MV-4-11 (cell line): ENCODE measurements around the gene F13A1.

ENCODE experiments used
- DNase-seq: peaks from one replicate; lab custom pipeline; 2025; lab: John Stamatoyannopoulos, UW

F13A1 gene

DNA sequence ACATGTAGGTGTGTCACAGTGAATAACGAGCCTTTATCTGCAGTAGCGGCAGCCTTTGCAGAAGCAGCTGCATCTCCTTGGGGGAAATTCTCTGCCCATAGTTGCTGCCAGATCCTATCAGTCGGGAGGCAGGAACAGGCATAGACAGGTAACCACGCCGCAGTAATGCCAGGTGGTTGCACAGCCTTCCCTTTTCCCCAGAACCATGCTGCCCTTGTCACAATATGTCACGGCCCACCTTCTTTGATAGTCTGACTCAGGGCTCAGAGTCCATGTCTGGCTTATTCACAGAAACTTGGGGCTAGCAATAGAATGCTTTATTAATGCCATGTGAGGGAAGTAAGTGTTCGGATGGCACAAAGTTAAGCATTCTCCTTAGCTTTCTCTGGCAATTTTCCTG lies 76.6 kb downstream of the F13A1 start:
- no peak for DNase-seq

DNA sequence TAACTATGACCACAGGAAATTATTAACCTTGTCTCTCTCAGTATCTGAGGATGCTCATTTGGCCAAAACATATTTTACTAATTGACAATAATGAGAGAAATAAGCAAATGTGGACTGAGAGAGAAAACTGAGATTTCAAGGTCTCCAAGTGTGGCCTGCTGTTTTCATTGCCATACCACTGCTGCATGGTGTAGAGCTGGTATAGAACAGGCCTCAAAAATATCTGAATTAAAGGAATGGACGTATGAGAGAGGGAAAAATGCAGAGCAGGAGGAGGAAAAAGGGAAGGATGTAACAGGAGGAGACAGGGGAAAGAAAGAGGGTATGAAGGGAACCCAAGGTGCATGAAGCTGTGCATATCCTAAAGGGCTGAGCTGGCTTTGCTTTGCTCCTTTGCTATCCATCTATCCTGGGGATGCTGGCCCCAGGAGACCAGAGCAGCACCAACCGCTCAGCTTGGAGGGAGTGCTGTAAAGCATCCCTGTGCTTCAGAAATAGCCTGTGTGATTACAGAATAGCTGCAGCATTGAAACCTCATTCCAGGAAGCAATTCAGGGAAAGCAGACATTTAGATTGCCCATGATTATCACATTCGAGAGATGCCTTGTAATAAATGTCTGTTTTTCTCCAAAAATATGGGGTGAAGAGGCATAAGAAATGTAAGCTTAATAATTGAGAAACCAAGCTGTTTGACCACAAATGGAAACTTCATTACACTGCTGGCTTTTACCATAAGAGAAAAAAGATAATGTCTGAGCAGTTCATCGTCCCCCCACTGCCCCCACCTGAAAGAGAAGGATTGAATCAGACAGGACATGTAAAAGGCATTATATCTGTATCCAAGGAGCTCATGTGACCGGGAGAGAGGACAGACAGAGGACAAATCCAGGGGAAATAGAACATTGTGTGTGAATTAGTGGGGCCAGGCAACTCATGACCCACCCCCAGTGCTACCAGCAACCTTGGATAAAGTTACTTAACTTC lies 80.6 kb downstream of the F13A1 start:
- DNase-seq = no peak

DNA sequence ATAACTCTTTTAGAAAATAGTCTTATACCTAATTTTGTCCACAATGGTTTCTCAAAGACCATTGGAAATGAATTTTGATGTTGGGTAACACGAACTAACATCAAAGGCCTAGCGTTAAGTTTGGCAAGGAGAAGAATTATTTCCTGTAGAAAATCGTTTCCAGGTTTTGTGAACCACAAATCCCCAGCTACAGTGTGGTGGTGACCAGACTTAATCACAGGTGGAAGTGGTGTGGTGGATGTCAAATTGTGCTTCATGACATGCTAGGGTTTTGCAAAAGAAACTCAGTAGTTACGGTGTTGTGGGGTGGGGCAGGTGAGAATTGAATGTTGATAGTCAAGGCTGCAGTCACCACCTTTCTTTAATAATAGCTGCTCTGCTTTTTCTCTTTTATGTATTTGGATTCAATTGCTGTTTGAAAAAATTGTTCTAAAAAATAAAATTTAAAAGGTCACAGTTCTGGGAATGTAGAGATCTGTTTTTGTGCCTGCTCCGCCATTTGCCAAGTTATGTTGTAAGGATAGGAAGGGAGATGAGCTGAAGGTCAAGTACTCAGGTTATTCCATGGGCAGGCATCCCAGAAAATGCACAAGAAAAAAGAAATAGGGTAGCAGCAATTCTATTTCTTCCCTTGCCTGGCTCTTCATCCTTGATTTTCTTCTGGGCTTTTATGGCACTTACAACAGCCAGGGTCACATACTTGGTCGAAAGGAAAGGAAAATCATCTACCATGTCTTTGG lies 83.6 kb downstream of the F13A1 start:
- DNase-seq = no peak

DNA sequence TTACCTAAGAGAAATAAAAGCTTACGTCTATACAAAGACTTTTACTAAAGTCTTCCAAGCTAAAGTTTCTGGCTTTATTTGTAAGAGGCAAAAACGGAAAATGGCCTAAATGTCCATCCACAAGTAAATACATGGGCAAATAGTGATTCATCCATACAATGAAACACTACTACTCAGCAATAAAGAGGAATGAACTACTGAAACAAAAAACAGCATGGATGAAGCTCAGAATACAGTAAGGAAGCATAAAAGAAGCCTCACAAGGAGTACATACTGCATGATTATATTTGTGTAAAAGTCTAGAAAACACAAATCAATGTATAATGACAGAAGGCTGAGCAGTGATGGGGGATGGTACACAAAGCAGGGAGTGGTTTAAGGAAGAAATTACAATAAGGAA lies 84.7 kb downstream of the F13A1 start:
- DNase-seq = no peak

DNA sequence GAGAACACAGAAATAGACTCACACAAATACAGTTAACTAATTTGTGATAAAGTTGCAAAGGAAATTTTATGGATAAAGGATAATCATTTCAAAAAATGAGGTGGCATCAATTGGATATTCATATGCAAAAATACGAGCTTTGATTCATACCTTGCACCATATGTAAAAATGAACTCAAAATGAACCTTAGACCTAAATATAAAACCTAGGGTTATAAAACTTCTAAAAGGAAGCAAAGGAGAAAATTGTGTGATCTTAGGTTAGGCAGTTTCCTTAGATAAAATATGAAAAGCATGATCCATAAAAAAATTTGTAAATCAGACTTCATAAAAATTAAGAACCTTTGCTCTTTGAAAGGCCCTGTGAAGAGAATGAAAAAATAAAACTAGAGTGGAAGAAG lies 85.5 kb downstream of the F13A1 start:
- no peak for DNase-seq

DNA sequence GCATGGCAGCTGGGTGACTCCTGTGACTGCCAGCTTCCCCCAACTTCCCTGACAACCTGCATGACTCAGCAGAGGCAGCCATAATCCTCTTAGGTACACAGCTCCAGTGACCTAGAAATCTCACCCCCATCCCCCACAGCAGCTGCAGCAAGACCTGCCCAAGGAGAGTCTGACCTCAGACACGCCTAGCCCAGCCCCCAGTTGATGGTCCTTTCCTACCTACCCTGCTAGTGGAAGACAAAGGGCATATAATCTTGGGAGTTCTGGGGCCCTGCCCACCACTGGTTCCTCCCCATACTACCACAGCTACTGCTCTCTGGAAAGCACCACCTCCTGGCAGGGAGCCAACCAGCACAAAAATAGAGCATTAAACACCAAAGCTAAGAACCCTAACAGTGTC lies 90.2 kb downstream of the F13A1 start:
- no peak for DNase-seq

DNA sequence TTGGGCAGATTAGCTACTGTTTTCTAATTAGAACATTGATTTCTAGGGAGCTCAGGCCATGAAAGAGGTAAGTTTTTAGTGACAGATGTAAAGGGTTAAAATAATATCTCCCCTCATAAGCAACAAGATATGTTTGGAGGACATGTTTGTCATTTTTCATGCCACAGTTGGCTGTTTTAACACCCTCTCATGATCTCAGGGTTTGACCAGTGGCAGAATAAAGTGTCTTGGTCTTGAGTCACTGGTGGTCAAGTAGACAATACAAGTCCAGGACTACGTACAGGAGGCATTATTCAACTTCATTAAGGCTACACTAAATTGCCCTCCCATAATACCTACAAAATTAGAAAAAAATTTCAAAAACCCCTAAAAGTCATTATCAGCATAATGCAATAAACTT lies 92.6 kb downstream of the F13A1 start:
- DNase-seq = no peak

DNA sequence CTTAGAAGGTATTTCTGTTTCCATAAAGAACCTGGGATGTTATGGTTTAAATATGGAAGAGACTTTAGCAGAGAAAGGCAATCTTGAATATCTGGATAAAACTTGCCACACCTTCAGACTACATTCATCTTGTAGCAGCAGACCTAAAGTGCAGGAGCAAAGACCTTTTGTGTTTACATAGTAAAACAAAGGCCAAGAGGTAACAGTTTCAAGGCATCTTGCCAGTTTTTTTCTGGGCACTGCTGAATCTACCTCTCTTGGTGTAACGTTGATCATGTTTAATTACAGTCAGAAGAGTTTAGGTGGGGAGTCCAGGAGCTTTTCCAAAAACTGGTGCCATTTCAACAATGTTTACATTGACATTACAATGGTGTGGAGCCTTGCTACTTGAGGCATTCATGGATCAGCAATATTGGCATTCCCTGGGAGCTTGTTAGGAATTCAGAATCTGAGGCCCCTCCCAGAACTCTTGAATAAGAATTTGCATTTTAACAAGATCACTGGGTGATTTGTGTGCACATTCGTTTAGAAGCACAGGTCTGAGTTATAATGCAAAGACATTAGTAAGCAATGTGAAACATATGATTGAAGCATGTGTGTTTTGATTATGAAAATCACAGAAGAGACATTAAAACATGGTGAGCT lies 94.5 kb downstream of the F13A1 start:
- DNase-seq = no peak

DNA sequence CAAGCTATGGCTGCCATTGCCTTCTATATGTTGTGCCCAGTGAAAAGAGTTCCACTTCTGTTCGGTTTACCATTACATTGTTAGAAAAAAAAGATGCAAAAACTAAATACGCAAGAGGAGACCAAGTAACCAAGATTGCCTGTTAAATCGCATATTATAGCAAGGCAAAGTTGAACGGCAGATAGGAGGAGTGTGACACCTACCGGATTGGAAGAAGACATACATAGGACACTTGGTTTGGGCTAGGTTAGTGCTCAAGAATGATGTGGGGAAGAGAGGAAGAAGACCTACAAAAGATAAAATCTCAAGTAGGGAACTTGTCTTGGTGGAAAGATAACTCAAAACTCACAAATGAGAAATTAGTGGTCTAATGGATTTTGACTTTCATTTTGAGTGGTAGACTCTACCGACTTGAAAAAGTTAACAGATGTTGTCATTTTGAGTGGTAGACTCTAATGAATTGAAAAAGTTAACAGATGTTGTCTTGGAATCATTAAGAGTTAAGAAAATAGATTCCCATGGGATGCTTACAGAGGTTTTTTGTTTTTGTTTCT lies 95.5 kb downstream of the F13A1 start:
- DNase-seq = no peak

DNA sequence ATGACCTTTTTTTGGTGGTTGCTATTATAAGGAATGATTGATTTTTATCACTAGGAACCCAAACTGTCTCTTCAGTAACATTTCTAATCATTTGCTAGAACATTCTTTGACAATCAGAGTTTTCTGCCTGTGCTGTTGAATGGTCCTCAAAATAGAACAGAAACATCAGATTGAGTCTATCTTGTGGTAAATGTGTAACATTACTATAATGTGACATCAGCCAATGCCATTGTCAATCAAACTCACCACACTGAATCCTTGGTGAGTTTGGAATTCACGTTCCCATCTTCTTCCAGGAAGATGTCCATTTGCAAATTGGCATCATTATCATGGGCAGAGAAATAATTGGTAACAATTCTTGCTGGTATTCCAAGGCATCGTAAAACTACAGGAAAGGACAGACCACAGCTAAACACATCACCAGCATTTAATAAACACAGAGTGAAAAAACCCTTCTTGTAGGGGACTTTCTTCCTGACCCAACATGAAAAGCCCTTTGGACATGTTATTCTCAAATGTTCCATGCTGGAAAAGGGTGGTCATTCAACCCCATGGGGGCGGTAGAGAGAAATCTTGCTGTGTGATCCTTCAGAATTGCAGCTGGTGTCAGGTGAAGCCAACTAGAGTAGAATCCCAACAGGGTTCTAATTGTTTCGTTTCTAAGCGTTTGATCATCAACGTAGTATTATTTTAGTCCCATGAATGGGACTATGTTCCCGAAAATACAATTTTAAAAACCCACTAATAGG lies 98.5 kb downstream of the F13A1 start:
- DNase-seq = no peak

DNA sequence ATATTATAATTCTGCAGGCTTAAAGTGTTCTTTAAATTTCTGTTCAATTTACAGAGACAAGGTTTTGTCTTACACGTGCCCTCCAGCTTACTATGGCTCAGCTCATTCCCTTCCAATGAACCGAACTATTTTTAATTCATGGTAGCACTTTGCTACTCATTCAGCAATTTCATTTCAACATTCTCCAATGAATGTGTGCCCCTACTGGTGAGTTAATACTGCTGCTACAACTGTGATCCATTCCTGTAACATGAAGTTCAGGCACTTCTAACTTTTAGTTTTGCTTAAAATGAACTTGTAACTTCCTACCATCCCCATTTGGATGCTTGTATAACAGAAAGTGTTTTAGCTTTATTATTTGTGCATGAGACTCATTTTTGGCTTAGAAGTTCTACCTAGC lies 99.7 kb downstream of the F13A1 start:
- no peak for DNase-seq

DNA sequence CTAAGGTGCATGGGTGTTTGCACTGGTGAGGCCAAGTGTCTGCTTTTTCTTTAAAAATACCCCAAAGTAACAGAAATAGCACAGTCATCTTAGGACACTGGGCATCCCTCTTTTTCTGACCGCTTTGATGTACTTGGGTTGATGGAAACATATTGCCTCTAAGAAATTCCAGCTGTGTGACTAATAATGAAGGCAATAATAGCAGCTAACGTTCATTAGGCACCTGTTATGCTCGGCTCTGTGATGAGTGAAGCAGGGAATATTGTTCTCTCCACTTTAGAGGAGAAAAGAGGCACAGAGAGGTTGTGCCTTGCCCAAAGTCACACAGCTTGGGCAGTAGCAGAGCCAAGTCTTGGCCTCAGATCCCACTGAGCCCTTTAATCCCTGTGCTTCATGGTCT lies 100.7 kb downstream of the F13A1 start:
- no peak for DNase-seq

DNA sequence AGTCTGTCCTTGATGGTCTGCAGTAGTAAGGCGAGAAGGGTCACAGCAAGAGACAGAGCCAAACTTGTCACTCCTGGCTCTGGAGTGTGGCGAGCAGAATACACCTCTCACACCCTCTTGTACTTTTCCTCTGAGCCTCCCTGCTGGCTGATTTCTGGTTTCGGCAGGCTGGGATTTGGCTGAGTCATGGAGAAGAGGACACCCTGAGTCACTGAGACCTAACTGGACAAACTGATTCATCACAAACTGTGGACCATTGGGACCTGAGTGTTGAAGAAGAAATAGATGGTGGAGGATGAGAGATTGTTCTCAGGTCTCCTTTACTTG lies 101.7 kb downstream of the F13A1 start:
- DNase-seq = no peak

DNA sequence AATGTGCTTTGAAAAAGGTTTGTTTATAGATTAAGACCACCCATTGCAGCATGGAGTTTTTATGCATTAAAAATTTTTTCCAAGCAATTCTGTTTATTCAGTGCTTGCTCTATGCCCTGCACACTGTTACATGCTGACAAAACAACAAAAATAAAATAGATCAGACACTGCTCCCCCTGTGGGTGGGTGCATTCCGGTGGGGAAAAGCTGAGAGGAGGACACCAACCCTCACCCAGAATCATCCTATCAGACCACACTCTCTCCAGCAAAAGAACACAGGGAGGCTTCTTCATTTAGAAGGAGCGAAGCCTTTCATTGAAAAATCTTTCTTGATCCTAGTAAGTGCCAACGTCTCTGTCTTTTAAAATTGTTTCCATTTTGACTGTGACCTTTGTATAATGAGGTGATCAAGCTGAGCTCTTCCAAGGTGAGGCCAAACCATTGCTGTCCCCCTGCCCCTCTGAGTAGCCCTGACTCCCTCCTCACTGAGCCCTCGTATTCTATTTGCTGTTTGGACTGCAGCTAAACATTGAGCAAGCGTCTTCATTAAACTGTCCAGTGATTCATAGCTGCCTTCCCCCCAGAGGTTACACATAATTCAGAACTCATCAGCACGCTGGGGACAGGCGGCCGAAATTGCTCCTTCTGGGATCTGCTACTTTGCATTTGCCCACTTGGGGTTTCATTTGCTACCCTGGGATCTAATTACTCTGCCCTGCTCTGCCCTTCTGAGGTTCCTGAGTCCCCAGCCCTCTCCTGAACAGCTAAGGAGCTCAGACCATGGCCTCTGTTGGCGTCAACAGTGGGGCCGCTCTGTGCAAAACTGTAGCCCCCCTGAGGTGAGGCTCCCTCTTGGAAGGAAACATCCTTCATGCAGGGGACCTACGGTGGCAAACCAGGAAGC lies 102.4 kb downstream of the F13A1 start:
- no peak for DNase-seq

DNA sequence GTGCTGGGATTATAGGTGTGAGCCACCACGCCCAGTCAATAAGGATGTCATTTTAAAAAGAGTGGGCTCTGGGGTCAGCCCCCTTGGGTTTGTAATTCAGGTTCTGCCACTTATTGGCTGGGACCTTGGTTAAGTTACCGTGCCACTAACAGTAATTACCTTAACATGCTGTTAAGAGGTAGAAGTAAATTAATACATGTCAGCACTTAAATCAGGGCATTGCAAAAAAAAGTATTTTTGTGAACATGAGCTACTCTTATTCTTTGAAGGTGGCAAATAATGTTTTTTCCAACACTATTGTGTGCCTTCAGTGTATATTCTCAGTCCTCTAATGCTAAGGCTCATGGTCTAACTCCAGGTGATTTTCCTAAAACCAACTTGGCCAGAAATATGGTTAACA lies 109.5 kb downstream of the F13A1 start:
- no peak for DNase-seq

DNA sequence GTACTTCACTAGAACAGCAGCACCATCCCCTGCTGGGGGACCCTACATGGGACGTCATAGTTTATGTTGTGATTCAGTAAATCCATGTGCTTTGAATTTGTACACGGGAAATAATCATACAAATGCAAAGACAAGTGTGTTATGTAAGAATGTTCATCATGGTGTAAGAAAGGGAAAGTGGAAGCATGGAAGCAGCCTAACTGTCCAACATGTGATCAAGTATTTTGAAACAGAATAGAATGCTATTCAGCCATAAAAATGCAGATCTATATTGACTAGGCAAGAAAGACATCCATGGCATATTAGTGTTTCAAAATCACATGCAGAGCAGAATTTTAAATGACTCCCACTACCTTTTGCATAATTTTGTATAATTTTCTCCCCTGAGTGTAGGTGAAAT lies 117.6 kb downstream of the F13A1 start:
- DNase-seq = no peak

DNA sequence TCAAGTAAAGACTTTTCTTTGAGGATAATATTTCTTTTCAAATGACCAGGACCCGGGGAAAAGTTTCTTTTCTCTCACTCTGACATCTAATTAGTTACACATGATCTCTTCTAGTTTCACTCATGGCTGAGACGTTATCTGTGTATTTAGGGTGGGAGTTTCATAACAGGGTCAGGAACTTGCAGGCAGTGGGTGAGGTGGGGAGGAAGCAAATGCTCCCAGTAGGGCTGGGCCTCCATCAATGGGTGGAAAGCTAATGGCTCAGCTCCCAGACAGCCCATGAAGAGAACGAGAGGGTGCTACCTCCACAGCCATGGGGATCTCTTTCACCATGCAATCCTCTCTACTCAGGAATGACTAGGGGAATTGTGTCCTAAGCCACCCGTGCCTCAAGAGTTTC lies 119.3 kb downstream of the F13A1 start:
- DNase-seq = no peak

DNA sequence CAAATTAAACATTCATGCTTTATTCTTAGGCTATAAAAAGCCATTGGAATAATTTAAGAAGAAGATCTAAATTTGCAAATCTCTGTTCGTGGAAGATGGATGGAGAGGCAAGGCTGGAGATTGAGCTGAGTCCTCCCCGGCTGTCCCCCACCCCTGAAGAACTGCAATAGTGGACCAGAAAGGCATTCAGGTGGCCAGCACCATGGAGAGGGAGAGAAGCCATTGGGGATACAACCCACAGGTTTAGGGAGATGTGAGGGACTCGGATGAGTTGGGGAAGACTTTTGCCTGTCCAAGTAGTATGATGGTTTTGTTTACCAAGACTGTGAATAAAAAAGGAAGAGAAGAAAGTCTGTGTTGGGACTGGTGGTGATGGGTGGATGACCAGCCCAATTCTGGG lies 120.8 kb downstream of the F13A1 start:
- no peak for DNase-seq

DNA sequence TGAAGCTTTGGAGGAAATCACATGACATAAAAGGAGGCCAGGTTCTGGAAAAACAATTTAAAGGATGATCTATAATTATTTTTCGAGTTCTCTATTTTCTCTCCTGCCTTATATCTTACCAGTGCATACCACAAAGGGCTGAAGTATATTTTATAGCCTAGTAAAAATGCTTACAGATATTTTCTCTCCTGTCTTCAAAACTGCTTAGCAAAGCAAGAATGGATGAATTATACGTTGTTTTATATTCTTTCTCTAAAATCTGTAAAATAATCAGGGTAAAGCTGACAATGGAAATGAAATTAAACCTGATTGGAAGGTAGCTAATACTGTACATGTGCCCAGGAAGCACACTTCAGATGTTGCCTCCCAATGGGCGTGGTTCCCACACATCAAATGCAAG lies 123.7 kb downstream of the F13A1 start:
- DNase-seq = no peak

DNA sequence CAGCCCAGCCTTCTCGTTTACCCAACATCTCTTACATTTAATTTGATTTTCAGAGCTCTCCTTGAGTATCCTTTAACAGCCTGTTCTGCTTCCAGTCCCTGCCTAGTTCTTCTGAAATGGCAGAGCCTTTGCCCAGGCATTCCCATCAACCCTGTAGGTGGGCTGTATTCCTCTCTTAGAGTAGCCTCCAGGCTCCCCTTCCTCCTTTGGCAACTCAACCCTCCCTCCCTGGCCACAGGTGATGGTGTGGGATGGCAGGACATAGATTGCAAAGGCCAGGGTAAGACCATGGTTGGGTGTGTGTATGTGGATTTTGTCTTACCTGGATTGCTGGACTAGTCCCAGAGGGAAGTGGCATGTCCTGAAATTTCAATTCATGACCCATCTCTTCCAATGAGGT lies 125.4 kb downstream of the F13A1 start:
- DNase-seq = no peak

DNA sequence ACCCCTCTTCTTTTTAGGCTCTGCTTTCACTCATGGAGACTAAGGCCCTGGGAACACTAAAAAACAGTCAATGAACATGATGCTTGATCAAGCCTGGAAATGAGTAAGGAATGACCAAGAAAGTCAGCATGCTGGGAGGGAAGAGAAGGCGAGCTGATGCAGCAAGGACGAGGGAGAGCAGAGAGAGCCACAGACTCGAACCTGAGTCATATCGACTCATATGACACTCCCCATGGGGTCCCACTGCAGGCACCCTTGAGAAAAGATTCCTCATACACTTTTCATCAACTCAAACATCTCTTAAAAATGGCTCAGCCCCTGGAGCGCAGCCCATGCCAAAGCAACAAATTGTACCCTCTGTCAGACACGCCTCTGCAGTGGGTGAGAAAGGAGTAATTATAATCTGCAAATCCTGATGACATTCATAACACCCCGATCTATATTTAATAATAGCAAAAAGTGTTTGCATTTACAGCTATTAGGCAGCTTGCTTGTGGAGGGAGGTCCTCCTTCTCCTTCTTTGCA lies 127.2 kb downstream of the F13A1 start:
- no peak for DNase-seq
